NCI-H345 (cell line): ENCODE data around the gene TMEM9.

Experiments
- DNase-seq: peaks from one replicate; lab custom pipeline; 2025; lab: John Stamatoyannopoulos, UW

TMEM9 gene

DNA sequence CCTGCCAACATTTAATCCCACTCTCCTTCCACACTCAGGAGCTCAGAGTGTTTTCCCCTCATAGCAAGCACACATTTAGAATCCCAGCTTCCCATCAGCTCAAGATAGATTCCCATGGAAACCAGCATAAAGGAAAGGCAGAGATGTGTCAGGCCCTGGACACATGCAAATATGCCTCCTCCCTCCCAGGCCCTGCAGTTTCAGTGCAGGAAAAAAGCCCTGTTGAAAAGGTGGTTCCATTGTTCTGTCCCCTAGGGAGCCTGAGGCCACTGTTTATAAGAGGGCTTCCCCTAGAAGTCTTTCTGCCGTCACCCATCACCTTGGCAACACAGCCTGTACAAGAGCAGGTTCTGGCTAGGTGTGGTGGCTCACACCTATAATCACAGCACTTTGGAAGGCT is 45.7 kb downstream of the TMEM9 start:
- DNase-seq = peak; percentile 95

DNA sequence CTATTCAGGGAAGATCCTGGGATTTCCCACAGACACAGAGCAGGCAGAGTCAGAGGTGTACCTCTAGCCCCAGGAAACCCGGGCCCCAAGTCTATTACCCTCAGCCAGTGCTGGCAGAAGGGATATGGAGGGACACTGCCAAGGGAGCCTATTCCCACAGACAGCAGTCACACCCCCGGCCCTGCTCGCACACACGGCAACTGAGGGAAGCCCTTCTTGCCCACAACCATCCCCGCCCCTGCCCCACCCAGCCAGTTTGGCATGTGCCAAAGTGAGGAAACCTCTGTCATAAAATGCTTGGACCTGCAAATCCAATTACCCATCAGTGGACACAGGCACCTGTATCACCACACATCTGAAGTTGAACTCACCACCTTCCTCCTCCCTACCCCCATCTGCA is 48.6 kb downstream of the TMEM9 start:
- DNase-seq = no peak

- no peak for DNase-seq
Measured at GRCh38 chr1:201104141-201104540, 50.1 kb downstream of the TMEM9 start.

- no peak for DNase-seq
Measured at GRCh38 chr1:201103666-201104065, 50.6 kb downstream of the TMEM9 start.

DNA sequence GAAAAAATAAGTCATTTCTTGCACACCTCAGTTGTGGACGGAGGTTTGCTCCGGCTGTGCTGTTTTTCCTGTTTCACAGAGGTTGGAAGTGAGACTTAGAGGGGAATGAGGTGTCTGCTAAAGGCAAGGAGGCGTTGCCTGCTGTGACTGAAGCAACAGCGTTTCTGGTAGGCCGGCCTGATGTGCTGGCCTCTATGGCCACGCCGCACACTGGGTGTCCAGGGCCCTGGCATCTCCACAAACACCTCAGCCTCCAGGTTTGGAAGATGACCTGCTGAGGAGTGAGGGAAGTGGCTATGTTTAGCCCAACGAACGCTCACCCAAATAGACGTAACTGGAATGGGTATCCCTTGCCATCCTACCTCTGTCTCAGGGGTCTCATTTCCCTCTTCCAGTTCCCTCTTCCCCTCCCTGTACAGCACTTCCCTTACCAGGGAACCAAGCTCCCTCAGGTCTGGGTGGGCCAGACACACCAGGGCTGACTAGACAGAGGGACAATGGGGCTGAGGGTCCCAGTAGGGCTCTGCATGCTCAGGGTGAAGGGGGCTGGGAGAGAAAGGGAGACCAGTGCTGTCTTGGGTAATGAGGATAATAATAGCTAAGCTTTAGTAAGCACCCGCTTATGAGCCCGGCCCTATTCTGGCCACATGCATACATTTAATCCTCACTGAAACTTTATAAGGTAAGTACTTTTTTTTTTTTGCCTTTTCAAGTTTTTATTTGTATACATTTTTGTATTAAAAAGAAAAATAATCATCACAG is 53.9 kb downstream of the TMEM9 start:
- DNase-seq = no peak

DNA sequence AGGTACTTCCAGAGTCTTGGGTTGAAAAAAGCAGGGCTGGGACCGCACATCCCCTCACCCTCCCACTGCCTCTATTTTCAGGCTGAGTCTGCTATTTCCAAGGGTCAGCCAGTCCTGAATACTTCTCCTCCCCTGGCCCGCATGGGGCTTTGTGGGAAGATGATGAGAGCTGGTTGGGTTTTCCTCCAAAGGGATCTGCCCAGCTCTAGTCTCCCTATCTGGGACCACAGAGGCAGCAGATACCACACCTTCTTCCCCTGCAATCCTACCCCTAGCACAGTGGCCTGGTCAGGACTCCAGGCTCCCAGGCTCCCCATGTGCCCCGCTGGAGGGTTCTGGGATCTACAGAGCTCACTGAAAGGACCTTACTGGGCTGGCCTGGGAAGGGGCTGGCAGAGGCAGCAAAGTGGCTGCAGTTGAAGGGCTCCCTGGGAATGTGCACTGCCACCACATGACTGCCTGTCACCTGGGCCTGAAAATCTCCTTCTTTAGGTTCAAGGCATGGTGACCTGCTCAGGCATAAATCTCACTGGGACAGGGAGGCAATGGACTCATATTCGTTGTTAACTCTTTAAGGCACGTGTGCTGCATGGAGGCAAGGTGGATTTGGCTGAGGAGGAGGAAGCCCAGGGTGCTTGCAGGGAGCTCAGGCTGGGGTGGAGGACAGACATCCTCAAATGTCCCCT is 55.1 kb downstream of the TMEM9 start:
- no peak for DNase-seq

DNA sequence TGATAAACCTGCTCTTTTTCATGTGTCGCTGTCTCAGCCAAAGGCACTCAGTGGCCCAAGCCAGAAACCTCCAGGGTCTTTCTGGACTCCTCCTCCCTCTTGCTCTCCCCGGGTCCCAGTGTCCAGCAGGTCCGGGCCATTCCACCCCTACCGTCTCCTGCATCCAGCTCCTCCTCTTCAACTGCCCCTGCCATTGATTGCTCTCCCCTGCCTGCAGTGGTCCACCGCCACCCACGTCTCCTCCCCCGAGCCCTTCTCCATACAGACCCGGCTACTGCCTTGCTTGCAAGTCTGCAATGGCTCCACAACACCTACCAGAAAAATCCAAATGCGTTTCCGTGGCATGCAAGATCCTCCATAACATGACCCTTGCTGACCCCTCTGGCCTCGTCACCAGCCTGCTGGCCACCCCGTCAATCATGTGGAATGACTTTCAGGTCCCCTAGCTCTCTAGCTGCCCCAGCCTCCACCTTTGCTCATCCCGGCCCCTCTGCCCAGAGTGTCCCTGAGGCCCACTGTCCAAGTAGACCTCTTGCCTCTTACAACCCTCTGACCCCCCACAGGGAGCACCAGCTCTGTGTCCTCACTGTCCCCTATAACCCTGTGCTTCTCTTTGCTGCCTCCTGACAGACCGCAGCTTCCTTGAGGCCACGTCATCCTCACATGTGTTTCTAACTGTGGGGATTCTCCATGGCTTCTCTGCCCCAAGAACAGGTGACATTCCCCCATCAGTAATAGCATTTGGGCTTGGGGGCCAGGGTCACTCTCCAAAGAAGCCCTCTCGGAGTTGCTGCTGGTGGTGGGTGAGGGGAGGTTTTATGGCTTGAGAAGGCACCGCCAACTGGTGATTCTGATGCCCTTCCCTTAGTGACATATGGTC is 57.1 kb downstream of the TMEM9 start:
- DNase-seq = no peak

DNA sequence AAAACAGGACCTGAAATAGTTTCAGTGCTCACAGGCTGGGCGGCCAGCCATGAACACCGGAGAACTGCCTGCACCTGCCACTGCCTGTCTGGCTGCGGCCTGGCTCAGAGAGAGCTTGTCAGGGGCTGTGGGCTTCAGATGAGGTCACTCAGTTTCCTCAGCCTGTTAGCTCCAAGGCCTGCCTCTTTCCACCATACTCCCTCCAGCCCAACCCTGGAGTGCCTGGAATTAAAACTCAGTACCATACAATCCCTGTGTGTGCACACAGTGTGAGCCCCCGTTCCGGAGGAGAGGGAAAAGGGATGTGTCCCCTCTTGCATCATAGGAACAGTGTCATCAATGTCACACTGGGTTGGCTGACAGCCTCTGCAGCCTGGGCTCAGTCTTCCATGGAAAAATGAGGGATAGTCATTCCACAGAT is 58.2 kb downstream of the TMEM9 start:
- DNase-seq = no peak

- DNase-seq = no peak
Measured at GRCh38 chr1:201095581-201095980, 58.7 kb downstream of the TMEM9 start.

DNA sequence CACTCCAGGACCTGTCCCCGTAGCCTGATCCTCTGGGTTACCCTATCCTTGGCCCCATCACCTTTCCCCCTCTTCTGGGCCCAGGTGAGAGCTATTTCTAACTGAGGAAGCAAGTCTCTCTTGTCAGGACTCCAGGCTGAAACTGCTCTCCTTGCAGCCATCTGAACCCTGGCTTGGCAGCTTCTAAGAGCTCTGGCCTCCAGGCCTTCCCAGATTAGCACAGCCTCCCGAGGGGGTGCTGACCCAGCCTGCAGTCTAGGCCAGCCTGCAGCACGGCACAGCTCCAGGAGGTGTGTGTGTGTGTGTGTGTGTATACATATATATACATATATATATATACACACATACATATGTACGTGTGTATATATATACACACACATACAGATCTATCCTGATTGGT is 59.4 kb downstream of the TMEM9 start:
- DNase-seq = no peak

GRCh38 chr1:201093962-201094361 is 60.3 kb downstream of the TMEM9 start:
- DNase-seq = no peak

DNA sequence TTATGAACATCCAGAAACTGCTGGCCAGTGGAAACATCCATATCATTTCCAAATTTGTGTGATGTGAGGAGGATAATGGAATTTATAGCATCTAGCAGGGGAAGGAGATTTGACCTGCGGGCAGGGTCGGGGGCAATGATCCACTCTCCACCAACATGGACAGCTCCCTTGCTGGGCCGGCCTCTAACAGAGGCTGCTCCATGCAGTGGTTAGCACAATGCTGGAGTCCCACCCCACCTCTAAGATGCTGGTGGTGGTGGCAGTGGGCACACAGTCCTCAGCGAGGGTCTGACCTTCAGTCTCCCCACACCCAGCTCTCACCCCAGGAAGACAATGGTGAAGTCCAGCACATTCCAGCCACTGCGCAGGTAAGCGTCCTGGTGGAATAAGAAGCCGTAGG is 60.7 kb downstream of the TMEM9 start:
- no peak for DNase-seq

DNA sequence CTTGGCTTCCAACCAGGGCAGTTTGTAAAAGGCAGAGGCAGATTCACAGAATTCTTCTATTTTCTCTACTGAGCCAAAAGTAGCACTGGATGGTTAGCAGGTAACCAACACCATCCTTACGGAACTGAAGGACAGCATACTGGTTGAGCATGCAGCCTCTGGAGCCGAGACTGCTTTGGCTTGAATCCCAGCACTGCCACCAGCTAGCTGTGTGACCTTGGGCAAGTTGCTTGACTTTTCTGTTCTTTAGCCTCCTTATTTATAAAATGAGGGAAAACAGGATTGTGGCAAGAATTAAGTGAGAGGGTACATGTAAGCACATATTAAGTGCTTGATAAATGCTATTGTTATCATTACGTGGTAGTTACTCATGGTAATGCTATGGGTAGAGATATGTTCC is 61.5 kb downstream of the TMEM9 start:
- no peak for DNase-seq

GRCh38 chr1:201091256-201091655 is 63.0 kb downstream of the TMEM9 start:
- DNase-seq = no peak

DNA sequence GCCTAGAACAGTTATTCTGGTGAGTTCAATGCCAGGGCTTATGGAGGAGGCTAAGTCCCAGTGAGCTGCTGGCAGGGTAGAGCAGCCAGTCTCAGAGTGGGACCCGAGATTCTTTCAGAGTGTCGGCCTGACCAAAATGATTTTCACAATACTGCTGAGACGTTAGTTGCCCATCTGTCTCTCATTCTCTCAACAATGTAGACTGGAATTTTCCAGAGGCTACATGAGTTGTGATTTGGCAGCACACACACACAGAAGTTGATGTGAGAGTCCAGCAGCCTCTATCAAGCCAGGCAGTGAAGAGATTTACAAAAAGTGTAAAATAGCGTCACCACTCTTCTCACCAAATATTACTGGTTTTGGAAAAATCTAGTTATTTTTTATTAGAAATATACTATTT is 63.7 kb downstream of the TMEM9 start:
- DNase-seq = no peak

DNA sequence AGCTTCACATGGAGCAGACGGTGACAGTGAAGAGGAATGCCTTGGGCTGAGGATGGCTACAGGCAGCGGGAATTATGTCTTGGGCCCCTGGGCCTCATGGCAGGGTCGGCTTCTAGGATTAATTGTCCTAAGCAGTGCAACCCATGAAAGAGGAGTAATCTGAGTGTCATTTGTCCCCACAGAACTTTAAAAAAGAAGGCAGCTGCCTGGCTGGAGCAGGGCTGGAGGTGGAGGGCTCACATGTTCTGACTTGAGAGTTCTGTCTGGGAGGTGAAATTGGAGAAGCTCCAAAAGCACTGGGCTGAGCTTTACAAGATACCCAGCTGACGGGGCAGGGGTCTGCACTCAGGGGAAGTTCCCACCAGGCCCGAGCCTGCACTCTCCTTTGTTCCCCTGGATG is 64.7 kb downstream of the TMEM9 start:
- DNase-seq = no peak

DNA sequence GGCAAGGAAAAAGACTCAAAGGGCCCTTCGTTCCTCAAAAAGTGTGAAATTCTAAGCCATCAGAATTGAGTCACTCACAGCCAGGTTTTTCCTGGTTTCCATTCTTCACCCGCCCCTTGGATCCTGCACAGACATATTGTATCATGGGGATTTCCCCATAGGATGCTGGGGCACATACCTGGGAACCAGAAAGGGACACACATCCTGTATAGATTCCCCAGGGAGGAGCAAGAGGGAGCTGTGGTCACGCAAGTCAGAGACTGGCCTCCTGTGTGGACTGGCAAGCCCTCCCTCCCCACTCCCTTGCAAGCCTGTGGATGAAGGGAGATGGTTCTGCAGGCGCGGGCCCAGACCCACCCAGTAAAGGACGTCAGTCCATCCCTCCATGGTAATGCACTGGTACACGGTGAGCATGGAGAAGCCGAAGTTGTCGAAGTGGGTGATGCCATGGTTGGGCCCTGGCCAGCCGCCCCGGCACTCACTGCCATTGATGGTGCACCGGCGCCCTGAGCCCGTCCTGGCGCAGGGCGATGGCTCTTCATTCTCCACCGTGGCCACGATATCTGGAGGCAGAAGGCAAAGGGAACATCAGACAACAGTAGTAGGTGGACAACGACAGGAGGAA is 65.3 kb downstream of the TMEM9 start:
- DNase-seq = no peak

- DNase-seq = no peak
Measured at GRCh38 chr1:201088395-201088794, 65.9 kb downstream of the TMEM9 start.

DNA sequence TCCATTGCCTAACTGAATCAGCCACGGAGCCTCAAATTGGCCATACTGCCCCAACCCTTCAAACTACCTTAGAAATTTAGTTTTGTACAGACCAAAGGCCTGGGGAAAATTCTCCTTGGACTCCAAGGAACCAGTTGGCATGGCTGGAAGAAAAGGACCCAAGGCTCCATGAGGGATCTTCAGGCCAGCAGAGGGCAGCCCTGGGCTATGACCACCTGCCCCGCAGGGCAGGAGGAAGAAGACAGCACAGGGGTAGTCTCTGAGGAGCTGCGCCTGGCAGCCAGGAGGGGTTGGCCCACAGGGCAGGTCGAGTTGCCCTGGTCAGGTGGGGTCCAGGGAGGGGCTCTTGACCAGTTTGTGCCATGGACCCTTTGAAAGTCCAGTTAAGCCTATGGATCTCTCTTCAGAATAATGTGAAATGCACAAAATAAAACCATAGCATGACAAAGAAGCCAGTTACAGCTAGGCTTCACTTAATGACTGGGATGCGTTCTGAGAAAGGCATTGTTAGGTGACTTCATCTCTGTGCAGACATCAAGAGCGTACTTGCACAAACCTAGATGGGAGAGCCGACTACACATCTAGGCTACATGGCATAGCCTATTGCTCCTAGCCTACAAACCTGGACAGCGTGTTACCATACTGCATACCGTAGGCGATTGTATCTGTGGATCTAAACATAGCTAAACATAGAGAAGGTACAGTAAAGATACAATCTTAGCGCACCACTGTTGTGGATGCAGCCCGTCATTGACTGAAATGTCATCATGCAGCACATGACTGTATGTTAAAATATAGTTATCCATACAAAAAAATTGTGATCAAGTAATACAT is 68.2 kb downstream of the TMEM9 start:
- peak; percentile 32 for DNase-seq
